HepG2 (cell line): ENCODE results near the gene CC2D1A. TPM values are rescaled to one million over a fixed set of nuclear protein-coding genes. Genes with fewer than 3 reads are reported as not detected.

Experiments used
- EHMT2 ChIP-seq: fragments of 200-600 bp; sonication (generic); IDR thresholded peaks from 2 replicates; pipeline ENCODE4 v1.7.0; 2017; ENCODE audit warnings: antibody characterized with exemption, low read depth, low read length, borderline replicate concordance
- EZH2 ChIP-seq: conservative IDR thresholded peaks from 2 replicates; pipeline ENCODE4 v1.6.1; 2012; ENCODE audit warnings: mild to moderate bottlenecking, low read depth, low read length, moderate library complexity
- GABPB1 ChIP-seq: IDR thresholded peaks from 2 replicates; pipeline ENCODE4 v1.6.1; 2016; ENCODE audit warnings: mild to moderate bottlenecking, missing genetic modification reagents, moderate library complexity, missing compliant biosample characterization
- HHEX ChIP-seq: IDR thresholded peaks from 2 replicates; pipeline ENCODE4 v1.6.1; 2016; ENCODE audit warnings: control low read depth
- HOXA5 ChIP-seq: sonication (generic); formaldehyde crosslinking; IDR thresholded peaks from 2 replicates; pipeline ENCODE4 v1.4.0; 2020; ENCODE audit warnings: missing genetic modification reagents
- KDM4B ChIP-seq: sonication (generic); formaldehyde crosslinking; IDR thresholded peaks from 2 replicates; pipeline ENCODE4 v1.4.0; 2020; ENCODE audit warnings: missing genetic modification reagents
- MATR3 ChIP-seq: sonication (generic); formaldehyde crosslinking; IDR thresholded peaks from 2 replicates; pipeline ENCODE4 v1.4.0; 2020; ENCODE audit warnings: missing genetic modification reagents
- NR1H2 ChIP-seq: sonication (generic); formaldehyde crosslinking; IDR thresholded peaks from 2 replicates; pipeline ENCODE4 v1.8.1; 2022; ENCODE audit warnings: low read depth, missing genetic modification reagents, borderline replicate concordance
- PHF20 ChIP-seq: sonication (generic); formaldehyde crosslinking; IDR thresholded peaks from 2 replicates; pipeline ENCODE4 v1.5.0; 2020; ENCODE audit warnings: mild to moderate bottlenecking, missing genetic modification reagents
- PLRG1 ChIP-seq: fragments of 450-650 bp; conservative IDR thresholded peaks from 2 replicates; pipeline ENCODE4 v1.6.1; 2016
- POGZ ChIP-seq: sonication (generic); formaldehyde crosslinking; IDR thresholded peaks from 2 replicates; pipeline ENCODE4 v1.4.0; 2020; ENCODE audit warnings: mild to moderate bottlenecking, missing genetic modification reagents
- RARG ChIP-seq: sonication (generic); formaldehyde crosslinking; IDR thresholded peaks from 2 replicates; pipeline ENCODE4 v1.4.0; 2020; ENCODE audit warnings: low read depth, mild to moderate bottlenecking, missing genetic modification reagents
- RCOR2 ChIP-seq: IDR thresholded peaks from 2 replicates; pipeline ENCODE4 v1.6.1; 2016; ENCODE audit warnings: missing biosample characterization, missing genetic modification reagents
- REL ChIP-seq: sonication (generic); formaldehyde crosslinking; conservative IDR thresholded peaks from 2 replicates; pipeline ENCODE4 v1.8.0; 2022; ENCODE audit warnings: mild to moderate bottlenecking, missing genetic modification reagents, moderate library complexity
- RFXAP ChIP-seq: sonication (generic); formaldehyde crosslinking; IDR thresholded peaks from 2 replicates; pipeline ENCODE4 v1.4.0; 2020; ENCODE audit warnings: missing genetic modification reagents, borderline replicate concordance
- THAP11 ChIP-seq: IDR thresholded peaks from 2 replicates; pipeline ENCODE4 v1.6.1; 2016; ENCODE audit warnings: missing biosample characterization, missing genetic modification reagents
- ZNF460 ChIP-seq: sonication (generic); formaldehyde crosslinking; IDR thresholded peaks from 2 replicates; pipeline ENCODE4 v1.5.1; 2020; ENCODE audit warnings: missing genetic modification reagents, mild to moderate bottlenecking, borderline replicate concordance
- ZNF615 ChIP-seq: sonication (generic); formaldehyde crosslinking; IDR thresholded peaks from 2 replicates; pipeline ENCODE4 v1.5.0; 2020; ENCODE audit warnings: mild to moderate bottlenecking, missing genetic modification reagents, borderline replicate concordance
- polyA plus RNA-seq, 8 experiments: library from polyadenylated mRNA; depleted of rRNA in 3 of 8; stranded (reverse) in 7 of 8; unstranded in 1 of 8; fragments of >200 nt; fragmentation: Illumina TruSeq in 4 of 8; extraction: Trizol in 4 of 8; gene quantifications; 2 replicates each; pipeline versions ENCODE4 v1.2.1 to v1.2.3, GENCODE V29; 2011 to 2016; ENCODE audit warnings: low read depth in 4 of 8, missing spikeins in 1 of 8, mixed read lengths in 1 of 8; ENCODE audit not compliant: insufficient read depth in 1 of 8
- total RNA-seq, 5 experiments: library from RNA; depleted of rRNA; stranded (reverse); fragments of >200 nt; fragmentation: Illumina TruSeq; extraction: Trizol; gene quantifications; 2 replicates each; pipeline ENCODE4 v1.2.3, GENCODE V29; 2016; ENCODE audit warnings: low read depth in 1 of 5
- TF ChIP-seq, protein P1 (sequence below): sonication (generic); formaldehyde crosslinking; IDR thresholded peaks from 2 replicates; pipeline ENCODE4 v1.8.1; 2023; ENCODE audit warnings: mild to moderate bottlenecking, inconsistent platforms, moderate library complexity, missing genetic modification reagents, borderline replicate concordance
- TF ChIP-seq, protein P2 (sequence below): sonication (generic); formaldehyde crosslinking; IDR thresholded peaks from 2 replicates; pipeline ENCODE4 v1.4.0; 2020; ENCODE audit warnings: missing genetic modification reagents
- TF ChIP-seq, protein P3 (sequence below): sonication (generic); formaldehyde crosslinking; IDR thresholded peaks from 2 replicates; pipeline ENCODE4 v1.4.0; 2020; ENCODE audit warnings: mild to moderate bottlenecking, missing genetic modification reagents, borderline replicate concordance
- TF ChIP-seq, protein P4 (sequence below): sonication (generic); formaldehyde crosslinking; IDR thresholded peaks from 2 replicates; pipeline ENCODE4 v1.8.1; 2023; ENCODE audit warnings: mild to moderate bottlenecking, missing genetic modification reagents
- TF ChIP-seq, protein P5 (sequence below): sonication (generic); formaldehyde crosslinking; IDR thresholded peaks from 2 replicates; pipeline ENCODE4 v1.8.1; 2023; ENCODE audit warnings: mild to moderate bottlenecking, moderate library complexity, missing genetic modification reagents

CC2D1A gene
- total and polyA plus RNA-seq, 2 of the 13 experiments (the other 11 are each of a cell fraction or from before 2014, with no cell fraction given) = 9.7 to 11.5 TPM

DNA sequence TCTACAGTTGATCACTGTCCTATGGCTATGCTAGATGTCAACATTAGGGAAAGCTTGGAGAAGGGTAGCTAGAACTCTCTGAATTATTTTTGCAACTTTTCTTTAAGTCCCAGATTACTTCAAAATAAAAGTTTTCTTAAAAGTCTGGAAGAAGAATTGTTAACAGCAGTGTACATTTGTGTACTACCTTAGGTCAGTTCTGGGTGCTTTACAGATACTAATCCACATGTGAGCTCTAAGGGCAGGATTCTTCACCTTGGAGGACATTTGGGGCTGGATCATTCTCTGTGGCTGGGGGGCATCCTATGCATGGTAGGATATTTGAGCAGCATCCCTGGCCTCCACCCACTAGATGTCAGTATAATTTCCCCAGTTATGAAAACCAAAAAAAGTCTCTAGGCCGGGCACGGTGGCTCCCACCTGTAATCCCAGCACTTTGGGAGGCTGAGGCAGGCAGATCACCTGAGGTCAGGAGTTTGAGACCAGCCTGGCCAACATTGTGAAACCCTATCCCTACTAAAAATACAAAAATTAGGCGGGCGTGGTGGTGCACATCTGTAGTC is 2.9 kb upstream of the CC2D1A start (continued):
- TF ChIP-seq RARG (CRISPR knock-in tag) (no peak), HHEX (CRISPR knock-in tag) (no peak), RCOR2 (CRISPR knock-in tag) (no peak), EZH2 (no peak), POGZ (CRISPR knock-in tag) (0 out of 2 replicates have a peak, but pooled peaks have one; percentile 42), HOXA5 (CRISPR knock-in tag) (no peak), THAP11 (CRISPR knock-in tag) (peak; percentile 82), ZNF615 (CRISPR knock-in tag) (no peak), KDM4B (CRISPR knock-in tag) (no peak), NR1H2 (CRISPR knock-in tag) (no peak), MATR3 (CRISPR knock-in tag) (no peak), ZNF460 (peak; percentile 94), PLRG1 (no peak), REL (CRISPR knock-in tag) (no peak), RFXAP (CRISPR knock-in tag) (no peak), GABPB1 (no peak), EHMT2 (no peak), PHF20 (CRISPR knock-in tag) (no peak)
- TF ChIP-seq, protein P1, sequence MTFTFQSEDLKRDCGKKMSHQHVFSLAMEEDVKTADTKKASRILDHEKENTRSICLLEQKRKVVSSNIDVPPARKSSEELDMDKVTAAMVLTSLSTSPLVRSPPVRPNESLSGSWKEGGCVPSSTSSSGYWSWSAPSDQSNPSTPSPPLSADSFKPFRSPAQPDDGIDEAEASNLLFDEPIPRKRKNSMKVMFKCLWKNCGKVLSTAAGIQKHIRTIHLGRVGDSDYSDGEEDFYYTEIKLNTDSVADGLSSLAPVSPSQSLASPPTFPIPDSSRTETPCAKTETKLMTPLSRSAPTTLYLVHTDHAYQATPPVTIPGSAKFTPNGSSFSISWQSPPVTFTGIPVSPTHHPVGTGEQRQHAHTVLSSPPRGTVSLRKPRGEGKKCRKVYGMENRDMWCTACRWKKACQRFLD = no peak
- TF ChIP-seq, protein P2, sequence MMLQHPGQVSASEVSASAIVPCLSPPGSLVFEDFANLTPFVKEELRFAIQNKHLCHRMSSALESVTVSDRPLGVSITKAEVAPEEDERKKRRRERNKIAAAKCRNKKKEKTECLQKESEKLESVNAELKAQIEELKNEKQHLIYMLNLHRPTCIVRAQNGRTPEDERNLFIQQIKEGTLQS (CRISPR knock-in tag) = no peak
- TF ChIP-seq, protein P3, sequence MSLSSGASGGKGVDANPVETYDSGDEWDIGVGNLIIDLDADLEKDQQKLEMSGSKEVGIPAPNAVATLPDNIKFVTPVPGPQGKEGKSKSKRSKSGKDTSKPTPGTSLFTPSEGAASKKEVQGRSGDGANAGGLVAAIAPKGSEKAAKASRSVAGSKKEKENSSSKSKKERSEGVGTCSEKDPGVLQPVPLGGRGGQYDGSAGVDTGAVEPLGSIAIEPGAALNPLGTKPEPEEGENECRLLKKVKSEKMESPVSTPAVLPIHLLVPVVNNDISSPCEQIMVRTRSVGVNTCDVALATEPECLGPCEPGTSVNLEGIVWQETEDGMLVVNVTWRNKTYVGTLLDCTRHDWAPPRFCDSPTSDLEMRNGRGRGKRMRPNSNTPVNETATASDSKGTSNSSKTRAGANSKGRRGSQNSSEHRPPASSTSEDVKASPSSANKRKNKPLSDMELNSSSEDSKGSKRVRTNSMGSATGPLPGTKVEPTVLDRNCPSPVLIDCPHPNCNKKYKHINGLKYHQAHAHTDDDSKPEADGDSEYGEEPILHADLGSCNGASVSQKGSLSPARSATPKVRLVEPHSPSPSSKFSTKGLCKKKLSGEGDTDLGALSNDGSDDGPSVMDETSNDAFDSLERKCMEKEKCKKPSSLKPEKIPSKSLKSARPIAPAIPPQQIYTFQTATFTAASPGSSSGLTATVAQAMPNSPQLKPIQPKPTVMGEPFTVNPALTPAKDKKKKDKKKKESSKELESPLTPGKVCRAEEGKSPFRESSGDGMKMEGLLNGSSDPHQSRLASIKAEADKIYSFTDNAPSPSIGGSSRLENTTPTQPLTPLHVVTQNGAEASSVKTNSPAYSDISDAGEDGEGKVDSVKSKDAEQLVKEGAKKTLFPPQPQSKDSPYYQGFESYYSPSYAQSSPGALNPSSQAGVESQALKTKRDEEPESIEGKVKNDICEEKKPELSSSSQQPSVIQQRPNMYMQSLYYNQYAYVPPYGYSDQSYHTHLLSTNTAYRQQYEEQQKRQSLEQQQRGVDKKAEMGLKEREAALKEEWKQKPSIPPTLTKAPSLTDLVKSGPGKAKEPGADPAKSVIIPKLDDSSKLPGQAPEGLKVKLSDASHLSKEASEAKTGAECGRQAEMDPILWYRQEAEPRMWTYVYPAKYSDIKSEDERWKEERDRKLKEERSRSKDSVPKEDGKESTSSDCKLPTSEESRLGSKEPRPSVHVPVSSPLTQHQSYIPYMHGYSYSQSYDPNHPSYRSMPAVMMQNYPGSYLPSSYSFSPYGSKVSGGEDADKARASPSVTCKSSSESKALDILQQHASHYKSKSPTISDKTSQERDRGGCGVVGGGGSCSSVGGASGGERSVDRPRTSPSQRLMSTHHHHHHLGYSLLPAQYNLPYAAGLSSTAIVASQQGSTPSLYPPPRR (CRISPR knock-in tag) = no peak
- TF ChIP-seq, protein P4, sequence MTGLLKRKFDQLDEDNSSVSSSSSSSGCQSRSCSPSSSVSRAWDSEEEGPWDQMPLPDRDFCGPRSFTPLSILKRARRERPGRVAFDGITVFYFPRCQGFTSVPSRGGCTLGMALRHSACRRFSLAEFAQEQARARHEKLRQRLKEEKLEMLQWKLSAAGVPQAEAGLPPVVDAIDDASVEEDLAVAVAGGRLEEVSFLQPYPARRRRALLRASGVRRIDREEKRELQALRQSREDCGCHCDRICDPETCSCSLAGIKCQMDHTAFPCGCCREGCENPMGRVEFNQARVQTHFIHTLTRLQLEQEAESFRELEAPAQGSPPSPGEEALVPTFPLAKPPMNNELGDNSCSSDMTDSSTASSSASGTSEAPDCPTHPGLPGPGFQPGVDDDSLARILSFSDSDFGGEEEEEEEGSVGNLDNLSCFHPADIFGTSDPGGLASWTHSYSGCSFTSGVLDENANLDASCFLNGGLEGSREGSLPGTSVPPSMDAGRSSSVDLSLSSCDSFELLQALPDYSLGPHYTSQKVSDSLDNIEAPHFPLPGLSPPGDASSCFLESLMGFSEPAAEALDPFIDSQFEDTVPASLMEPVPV = no peak
- TF ChIP-seq, protein P5, sequence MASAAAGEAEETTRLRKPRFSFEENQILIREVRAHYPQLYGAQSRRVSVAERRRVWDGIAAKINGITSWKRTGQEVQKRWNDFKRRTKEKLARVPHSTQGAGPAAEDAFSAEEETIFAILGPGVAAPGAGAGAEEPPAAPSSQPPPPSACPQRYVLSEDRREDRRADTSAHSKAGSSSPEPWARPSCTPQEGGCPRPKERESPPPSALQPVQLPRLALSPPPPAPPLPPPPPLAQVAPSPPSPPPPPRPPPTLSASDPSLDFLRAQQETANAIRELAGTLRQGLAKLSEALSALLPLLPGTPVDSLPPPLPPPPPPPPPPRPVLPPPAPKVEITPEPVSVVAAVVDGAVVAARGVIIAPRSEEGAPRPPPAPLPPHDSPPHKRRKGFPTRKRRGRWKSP (CRISPR knock-in tag) = no peak
